Liver (tissue), 9 donors: ENCODE data around the gene IQCH. TPM values are rescaled to one million over a fixed set of nuclear protein-coding genes. Genes with fewer than 3 reads are reported as not detected.

Experiments
- DNase-seq: peaks from one replicate; pipeline ENCODE4 v3.0.0-alpha.2; 2017; ENCODE audit warnings: low spot score
- H3K27ac ChIP-seq, 2 donors: one replicate each; pipeline ENCODE4 v1.7.0; 2013; ENCODE audit warnings: inconsistent platforms in 2 of 2, low read length in 2 of 2, control low read depth in 1 of 2, low read depth in 1 of 2, mild to moderate bottlenecking in 1 of 2
- H3K27me3 ChIP-seq, 4 donors: one replicate each; pipeline versions ENCODE4 v1.6.1 to v1.7.0; 2013; ENCODE audit warnings: low read length in 3 of 4, inconsistent platforms in 1 of 4, mild to moderate bottlenecking in 1 of 4, moderate library complexity in 1 of 4; ENCODE audit not compliant: control insufficient read depth in 4 of 4, insufficient read depth in 4 of 4
- H3K36me3 ChIP-seq, 4 donors: one replicate each; pipeline versions ENCODE4 v1.6.1 to v1.7.0; 2013; ENCODE audit warnings: low read length in 3 of 4, mild to moderate bottlenecking in 3 of 4, low read depth in 1 of 4, moderate library complexity in 1 of 4; ENCODE audit not compliant: control insufficient read depth in 4 of 4, insufficient read depth in 3 of 4
- H3K4me1 ChIP-seq, 4 donors: one replicate each; pipeline versions ENCODE4 v1.6.1 to v1.7.0; 2013; ENCODE audit warnings: low read length in 3 of 4, mild to moderate bottlenecking in 3 of 4, moderate library complexity in 1 of 4; ENCODE audit not compliant: control insufficient read depth in 4 of 4, insufficient read depth in 4 of 4
- H3K4me3 ChIP-seq, 3 donors: one replicate each; pipeline versions ENCODE4 v1.6.1 to v1.7.0; 2013; ENCODE audit warnings: low read length in 3 of 3, control low read depth in 1 of 3, low read depth in 1 of 3, mild to moderate bottlenecking in 1 of 3
- H3K9ac ChIP-seq, 2 donors: one replicate each; pipeline ENCODE4 v1.7.0; 2013; ENCODE audit warnings: low read length in 2 of 2, mild to moderate bottlenecking in 2 of 2, moderate library complexity in 2 of 2, control low read depth in 1 of 2, low read depth in 1 of 2
- H3K9me3 ChIP-seq, 4 donors: one replicate each; pipeline versions ENCODE4 v1.6.1 to v1.7.0; 2013; ENCODE audit warnings: low read length in 3 of 4; ENCODE audit not compliant: control insufficient read depth in 4 of 4
- ATF3 ChIP-seq: IDR thresholded peaks from 2 replicates; pipeline ENCODE4 v1.6.1; 2016; ENCODE audit warnings: antibody characterized with exemption
- FOXA1 ChIP-seq: IDR thresholded peaks from 2 replicates; pipeline ENCODE4 v1.6.1; 2016; ENCODE audit warnings: antibody characterized with exemption
- GABPA ChIP-seq, 2 donors: IDR thresholded peaks in 1 of 2; conservative IDR thresholded peaks in 1 of 2; 2 replicates each; pipeline ENCODE4 v1.6.1; 2016; ENCODE audit warnings: antibody characterized with exemption in 2 of 2, mild to moderate bottlenecking in 1 of 2, moderate library complexity in 1 of 2
- HNF4A ChIP-seq, 2 donors: conservative IDR thresholded peaks; 2 replicates each; pipeline ENCODE4 v1.6.1; 2016; ENCODE audit warnings: antibody characterized with exemption in 2 of 2, mild to moderate bottlenecking in 2 of 2
- JUND ChIP-seq, 2 donors: IDR thresholded peaks; 2 replicates each; pipeline ENCODE4 v1.6.1; 2016; ENCODE audit warnings: antibody characterized with exemption in 2 of 2
- MAX ChIP-seq: IDR thresholded peaks from 2 replicates; pipeline ENCODE4 v1.6.1; 2016; ENCODE audit warnings: antibody characterized with exemption
- NR2F2 ChIP-seq: IDR thresholded peaks from 2 replicates; pipeline ENCODE4 v1.6.1; 2016; ENCODE audit warnings: antibody characterized with exemption
- REST ChIP-seq: IDR thresholded peaks from 2 replicates; pipeline ENCODE4 v1.6.1; 2016; ENCODE audit warnings: antibody characterized with exemption, mild to moderate bottlenecking
- RXRA ChIP-seq, 2 donors: IDR thresholded peaks; 2 replicates each; pipeline ENCODE4 v1.6.1; 2017 to 2018; ENCODE audit warnings: antibody characterized with exemption in 2 of 2, mild to moderate bottlenecking in 1 of 2
- TAF1 ChIP-seq: conservative IDR thresholded peaks from 2 replicates; pipeline ENCODE4 v1.6.1; 2016; ENCODE audit warnings: antibody characterized with exemption, mild to moderate bottlenecking
- YY1 ChIP-seq: IDR thresholded peaks from 2 replicates; pipeline ENCODE4 v1.6.1; 2016; ENCODE audit warnings: antibody characterized with exemption, mild to moderate bottlenecking
- ZBTB33 ChIP-seq: IDR thresholded peaks from 2 replicates; pipeline ENCODE4 v1.6.1; 2016; ENCODE audit warnings: antibody characterized with exemption
- WGBS: extraction: QIAGEN DNeasy Blood & Tissue Kit; methylation state at CpG from one replicate; pipeline ENCODE4 v1.1.7; 2013; 5-methylcytosine and 5-hydroxymethylcytosine counted together
- polyA plus RNA-seq, 2 donors: library from polyadenylated mRNA; stranded (reverse) in 1 of 2; unstranded in 1 of 2; fragments of 200-250 nt in 1 of 2; fragments of >200 nt in 1 of 2; fragmentation: Nextera tagmentation in 1 of 2; extraction: Ambion mirVana in 1 of 2; gene quantifications; one replicate each; pipeline versions ENCODE4 v1.2.1 to v1.2.3, GENCODE V29; 2013 to 2015
- total RNA-seq, 2 donors: library from RNA; depleted of rRNA; stranded (reverse); fragments of >200 nt; gene quantifications; one replicate each; pipeline ENCODE4 v1.2.3, GENCODE V29; 2014
- donor health status: healthy.
- donor health status: healthy.
- donor health status: healthy.
- donor health status: healthy.
- donor health status: healthy.

The IQCH gene
- total and polyA plus RNA-seq, 4 donors, result 0.23 to 1.6 (median 0.86) TPM

- 84% methylated on average over 2 of the region's 2 CpGs for WGBS
- H3K4me1 ChIP-seq, result peaks cover 3 to 10% (median 9%) of the 10 kb centered on the region in 4 donors
These were observed 292.5 kb downstream of the IQCH start for GRCh38 chr15:67547064-67547463.

DNA sequence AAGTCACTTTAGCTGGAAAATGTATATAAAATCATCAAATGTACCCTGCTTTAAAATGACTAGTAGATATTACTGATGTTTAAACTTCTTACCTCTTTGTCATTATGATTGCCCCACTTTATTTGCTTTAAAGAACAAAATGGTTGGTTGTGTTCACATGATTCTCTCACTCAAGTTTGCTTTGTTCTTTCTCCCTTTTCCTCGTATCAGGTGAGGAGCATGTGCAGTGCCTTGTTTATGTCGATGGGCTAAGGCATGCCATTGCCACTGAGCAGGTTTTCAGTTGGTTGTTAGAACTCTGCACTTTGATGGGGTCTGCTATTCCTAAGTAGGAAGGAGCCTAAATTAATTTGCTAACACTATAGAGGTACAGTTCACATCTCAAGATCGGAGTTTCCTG lies 293.2 kb downstream of the IQCH start:
- no peak for DNase-seq
- no peak overlapping the region for H3K4me3 ChIP-seq
- H3K4me1 ChIP-seq, result peaks cover 3 to 10% (median 9%) of the 10 kb centered on the region in 4 donors
- WGBS, result 80% methylated on average over 3 of the region's 3 CpGs
- TF ChIP-seq TAF1 (no peak), HNF4A (conservative IDR thresholded peaks at IDR 0.05) (no peak), NR2F2 (no peak)
- H3K9me3 ChIP-seq, result no peaks in the 10 kb centered on the region
- no peak overlapping the region for H3K9ac ChIP-seq
- H3K27me3 ChIP-seq, result no peaks in the 10 kb centered on the region
- peaks cover 0 to 9% (median 4%) of the 10 kb centered on the region in 4 donors for H3K36me3 ChIP-seq
- no peak overlapping the region for H3K27ac ChIP-seq

More at GRCh38 chr15:67547064-67547463, 292.5 kb downstream of the IQCH start:
- Histone ChIP-seq H3K4me3 (no peak overlapping the region), H3K9me3 (no peaks in the 10 kb centered on the region), H3K9ac (no peak overlapping the region), H3K27me3 (no peaks in the 10 kb centered on the region), H3K36me3 (peaks cover 0 to 9% (median 4%) of the 10 kb centered on the region in 4 donors), H3K27ac (no peak overlapping the region)
- DNase-seq, result no peak
- no peak for TF ChIP-seq NR2F2
- TF ChIP-seq MAX, result no peak
- no peak for TF ChIP-seq HNF4A (conservative IDR thresholded peaks at IDR 0.05)

GRCh38 chr15:67548236-67548852 lies 293.8 kb downstream of the IQCH start:
- TF ChIP-seq ATF3, result no peak
- H3K27ac ChIP-seq, result no peak overlapping the region
- DNase-seq, result no peak
- no peak overlapping the region for H3K4me3 ChIP-seq
- no peak overlapping the region for H3K9ac ChIP-seq
- WGBS, result 85% methylated on average over 2 of the region's 2 CpGs
- no peaks in the 10 kb centered on the region for H3K9me3 ChIP-seq
- peaks cover 0 to 9% (median 4%) of the 10 kb centered on the region in 4 donors for H3K36me3 ChIP-seq
- no peaks in the 10 kb centered on the region for H3K27me3 ChIP-seq
- H3K4me1 ChIP-seq, result peaks cover 3 to 9% (median 6%) of the 10 kb centered on the region in 4 donors

- Histone ChIP-seq H3K27me3 (no peaks in the 10 kb centered on the region), H3K9ac (no peak overlapping the region), H3K27ac (no peak overlapping the region), H3K4me1 (peaks cover 0 to 3% (median 1%) of the 10 kb centered on the region in 4 donors), H3K4me3 (no peak overlapping the region), H3K36me3 (peaks cover 0 to 9% (median 4%) of the 10 kb centered on the region in 4 donors), H3K9me3 (no peaks in the 10 kb centered on the region)
- WGBS, result 90% methylated on average over 8 of the region's 8 CpGs
- DNase-seq, result no peak
- TF ChIP-seq YY1 (no peak), ZBTB33 (no peak), NR2F2 (no peak), REST (no peak), JUND (IDR thresholded peaks at IDR 0.05) (no peak), GABPA (IDR thresholded peaks at IDR 0.05 in 1 of 2, conservative IDR thresholded peaks at IDR 0.05 in 1 of 2) (no peak), TAF1 (no peak), RXRA (IDR thresholded peaks at IDR 0.05) (no peak), FOXA1 (no peak), ATF3 (no peak)
These were observed 294.5 kb downstream of the IQCH start for GRCh38 chr15:67548862-67549651.
